C4-2B (cell line): ENCODE measurements around the gene MID1.

Experiments
- ZFX ChIP-seq: fragments of 450-650 bp; IDR thresholded peaks from 2 replicates; pipeline ENCODE4 v1.6.1; 2017
- TF ChIP-seq, protein P1 (sequence below): fragments of 450-650 bp; conservative IDR thresholded peaks from 2 replicates; pipeline ENCODE4 v1.5.1; 2017; ENCODE audit warnings: mild to moderate bottlenecking

GRCh38 chrX:10666102-10666501 is 45.7 kb upstream of the MID1 start:
- TF ChIP-seq, protein P1, sequence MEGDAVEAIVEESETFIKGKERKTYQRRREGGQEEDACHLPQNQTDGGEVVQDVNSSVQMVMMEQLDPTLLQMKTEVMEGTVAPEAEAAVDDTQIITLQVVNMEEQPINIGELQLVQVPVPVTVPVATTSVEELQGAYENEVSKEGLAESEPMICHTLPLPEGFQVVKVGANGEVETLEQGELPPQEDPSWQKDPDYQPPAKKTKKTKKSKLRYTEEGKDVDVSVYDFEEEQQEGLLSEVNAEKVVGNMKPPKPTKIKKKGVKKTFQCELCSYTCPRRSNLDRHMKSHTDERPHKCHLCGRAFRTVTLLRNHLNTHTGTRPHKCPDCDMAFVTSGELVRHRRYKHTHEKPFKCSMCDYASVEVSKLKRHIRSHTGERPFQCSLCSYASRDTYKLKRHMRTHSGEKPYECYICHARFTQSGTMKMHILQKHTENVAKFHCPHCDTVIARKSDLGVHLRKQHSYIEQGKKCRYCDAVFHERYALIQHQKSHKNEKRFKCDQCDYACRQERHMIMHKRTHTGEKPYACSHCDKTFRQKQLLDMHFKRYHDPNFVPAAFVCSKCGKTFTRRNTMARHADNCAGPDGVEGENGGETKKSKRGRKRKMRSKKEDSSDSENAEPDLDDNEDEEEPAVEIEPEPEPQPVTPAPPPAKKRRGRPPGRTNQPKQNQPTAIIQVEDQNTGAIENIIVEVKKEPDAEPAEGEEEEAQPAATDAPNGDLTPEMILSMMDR = no peak
- TF ChIP-seq ZFX = no peak
